H9 (cell line): ENCODE results near the gene CNTFR. TPM values are rescaled to one million over a fixed set of nuclear protein-coding genes. Genes with fewer than 3 reads are reported as not detected.

ENCODE experiments used
- DNase-seq: peaks from one replicate; pipeline ENCODE4 v3.0.0-alpha.2; 2017
- H2AFZ ChIP-seq: one replicate; pipeline ENCODE4 v1.6.1; 2013; ENCODE audit warnings: mild to moderate bottlenecking, low read length, control low read depth, moderate library complexity
- H2AK5ac ChIP-seq: 2 replicates; pipeline ENCODE4 v1.6.1; 2013; ENCODE audit warnings: low read length, control low read depth, mixed read lengths; ENCODE audit not compliant: insufficient read length
- H2BK120ac ChIP-seq: one replicate; pipeline ENCODE4 v1.6.1; 2013; ENCODE audit warnings: low read depth, mild to moderate bottlenecking, low read length, control low read depth, inconsistent platforms; ENCODE audit not compliant: poor library complexity, severe bottlenecking
- H2BK12ac ChIP-seq: 2 replicates; pipeline ENCODE4 v1.6.1; 2013; ENCODE audit warnings: low read length, control low read depth, mixed read lengths, low read depth; ENCODE audit not compliant: insufficient read length
- H2BK15ac ChIP-seq: 2 replicates; pipeline ENCODE4 v1.6.1; 2013; ENCODE audit warnings: low read depth, low read length, control low read depth
- H2BK20ac ChIP-seq: one replicate; pipeline ENCODE4 v1.6.1; 2013; ENCODE audit warnings: low read depth, mild to moderate bottlenecking, low read length, control low read depth, inconsistent platforms; ENCODE audit not compliant: poor library complexity, severe bottlenecking
- H2BK5ac ChIP-seq: 2 replicates; pipeline ENCODE4 v1.6.1; 2013; ENCODE audit warnings: low read length, control low read depth, mixed read lengths; ENCODE audit not compliant: insufficient read length
- H3K14ac ChIP-seq: 2 replicates; pipeline ENCODE4 v1.6.1; 2013; ENCODE audit warnings: low read length, control low read depth; ENCODE audit not compliant: insufficient read depth
- H3K18ac ChIP-seq: 2 replicates; pipeline ENCODE4 v1.6.1; 2013; ENCODE audit warnings: low read depth, mild to moderate bottlenecking, mixed read lengths, low read length, control low read depth; ENCODE audit not compliant: insufficient read length
- H3K23ac ChIP-seq: 2 replicates; pipeline ENCODE4 v1.6.1; 2013; ENCODE audit warnings: low read length, control low read depth, mixed read lengths, low read depth; ENCODE audit not compliant: insufficient read length
- H3K23me2 ChIP-seq: 2 replicates; pipeline ENCODE4 v1.6.1; 2013; ENCODE audit warnings: low read depth, mild to moderate bottlenecking, mixed read lengths, low read length, control low read depth; ENCODE audit not compliant: insufficient read length, poor library complexity, severe bottlenecking
- H3K27ac ChIP-seq: 2 replicates; pipeline ENCODE4 v1.5.1; 2013; ENCODE audit warnings: low read length, control low read depth, mixed read lengths, low read depth; ENCODE audit not compliant: insufficient read length
- H3K27me3 ChIP-seq: 2 replicates; pipeline ENCODE4 v1.6.1; 2013; ENCODE audit warnings: low read length, control low read depth, inconsistent platforms; ENCODE audit not compliant: insufficient read depth
- H3K4ac ChIP-seq: 2 replicates; pipeline ENCODE4 v1.6.1; 2013; ENCODE audit warnings: low read depth, mild to moderate bottlenecking, control low read depth, inconsistent platforms, low read length, moderate library complexity
- H3K4me1 ChIP-seq: 2 replicates; pipeline ENCODE4 v1.6.1; 2013; ENCODE audit warnings: low read length, control low read depth, inconsistent platforms; ENCODE audit not compliant: insufficient read depth
- H3K4me2 ChIP-seq: 2 replicates; pipeline ENCODE4 v1.6.1; 2013; ENCODE audit warnings: low read length, control low read depth, mixed read lengths; ENCODE audit not compliant: insufficient read length, insufficient read depth
- H3K56ac ChIP-seq: 2 replicates; pipeline ENCODE4 v1.6.1; 2013; ENCODE audit warnings: low read depth, mild to moderate bottlenecking, mixed read lengths, low read length, control low read depth; ENCODE audit not compliant: insufficient read length
- H3K79me1 ChIP-seq: 2 replicates; pipeline ENCODE4 v1.6.1; 2013; ENCODE audit warnings: low read depth, mild to moderate bottlenecking, moderate library complexity, low read length, control low read depth, inconsistent platforms; ENCODE audit not compliant: insufficient read depth, poor library complexity, severe bottlenecking
- H3K79me2 ChIP-seq: 2 replicates; pipeline ENCODE4 v1.6.1; 2013; ENCODE audit warnings: low read length, control low read depth, inconsistent platforms; ENCODE audit not compliant: insufficient read depth
- H3K9ac ChIP-seq: 2 replicates; pipeline ENCODE4 v1.6.1; 2013; ENCODE audit warnings: low read length, control low read depth, mixed read lengths; ENCODE audit not compliant: insufficient read length; ENCODE audit errors: extremely low read depth
- H3K9me3 ChIP-seq: one replicate; pipeline ENCODE4 v1.6.1; 2013; ENCODE audit warnings: low read depth, low read length, inconsistent platforms; ENCODE audit not compliant: control insufficient read depth
- H3T11ph ChIP-seq: one replicate; pipeline ENCODE4 v1.6.1; 2013; ENCODE audit warnings: mild to moderate bottlenecking, low read length, control low read depth, inconsistent platforms
- H4K20me1 ChIP-seq: one replicate; pipeline ENCODE4 v1.6.1; 2013; ENCODE audit not compliant: control insufficient read depth, insufficient read length, insufficient read depth
- H4K5ac ChIP-seq: 2 replicates; pipeline ENCODE4 v1.6.1; 2013; ENCODE audit warnings: low read depth, mild to moderate bottlenecking, mixed read lengths, low read length, control low read depth; ENCODE audit not compliant: insufficient read length
- H4K8ac ChIP-seq: replicated peaks from 2 replicates; pipeline ENCODE4 v1.6.1; 2013; ENCODE audit warnings: low read length, control low read depth, mixed read lengths, low read depth; ENCODE audit not compliant: insufficient read length
- H4K91ac ChIP-seq: 2 replicates; pipeline ENCODE4 v1.6.1; 2013; ENCODE audit warnings: low read depth, mild to moderate bottlenecking, moderate library complexity, mixed read lengths, low read length, control low read depth; ENCODE audit not compliant: insufficient read length
- H3K27ac Mint-ChIP-seq, 3 experiments: 2 replicates in 2 of 3; 3 replicates in 1 of 3; pipeline ENCODE4 v1.8.0; 2020 to 2021; ENCODE audit warnings: mixed read lengths in 3 of 3, mild to moderate bottlenecking in 1 of 3, moderate library complexity in 1 of 3
- H3K27me3 Mint-ChIP-seq: 2 replicates; pipeline ENCODE4 v1.8.0; 2021; ENCODE audit warnings: low read depth, mild to moderate bottlenecking, moderate library complexity, mixed read lengths
- H3K36me3 Mint-ChIP-seq, 3 experiments: 2 replicates in 2 of 3; 3 replicates in 1 of 3; pipeline ENCODE4 v1.8.0; 2020 to 2021; ENCODE audit warnings: low read depth in 3 of 3, mixed read lengths in 3 of 3; ENCODE audit not compliant: insufficient read depth in 1 of 3
- H3K4me1 Mint-ChIP-seq, 2 experiments: 2 replicates each; pipeline ENCODE4 v1.8.0; 2020; ENCODE audit warnings: mixed read lengths in 2 of 2
- H3K4me3 Mint-ChIP-seq, 2 experiments: 2 replicates in 1 of 2; 3 replicates in 1 of 2; pipeline ENCODE4 v1.8.0; 2020 to 2021; ENCODE audit warnings: mild to moderate bottlenecking in 2 of 2, mixed read lengths in 2 of 2, moderate library complexity in 1 of 2
- H3K9me3 Mint-ChIP-seq, 2 experiments: 2 replicates in 1 of 2; 3 replicates in 1 of 2; pipeline ENCODE4 v1.8.0; 2020; ENCODE audit warnings: mild to moderate bottlenecking in 2 of 2, mixed read lengths in 2 of 2, moderate library complexity in 1 of 2
- WGBS: extraction: QIAGEN DNeasy Blood & Tissue Kit; methylation state at CpG from one replicate; pipeline ENCODE4 v1.1.7; 2013; ENCODE audit warnings: missing lambda C conversion rate, low lambda C conversion rate, mixed read lengths; ENCODE audit not compliant: insufficient read length; ENCODE audit errors: extremely low coverage; 5-methylcytosine and 5-hydroxymethylcytosine counted together
- total RNA-seq: library from RNA; stranded (reverse); gene quantifications from 2 replicates; pipeline ENCODE4 v1.2.1, GENCODE V29; 2021
- TF ChIP-seq, protein P1 (sequence below): fragments of 200-600 bp; sonication (generic); conservative IDR thresholded peaks from 3 replicates; pipeline ENCODE4 v1.8.0; 2021; ENCODE audit warnings: antibody characterized with exemption, mild to moderate bottlenecking

CNTFR gene
- total RNA-seq, 1 experiment from 2014 or later, result 0.55 TPM

GRCh38 chr9:34515959-34516358, 73.6 kb downstream of the CNTFR start:
- Mint-ChIP-seq H3K4me1 (peaks cover 28 to 31% of the 10 kb centered on the region in 2 experiments), H3K9me3 (no peaks in the 10 kb centered on the region), H3K27ac (peak overlapping the region in 1 of 3 experiments; percentile 54; a peak in 3 of 7 replicates), H3K4me3 (no peak overlapping the region), H3K36me3 (no peaks in the 10 kb centered on the region), H3K27me3 (peaks cover 10% of the 10 kb centered on the region)
- Histone ChIP-seq H2AK5ac (no peak overlapping the region), H3K18ac (no peak overlapping the region), H3K23ac (no peak overlapping the region), H2BK12ac (no peak overlapping the region), H4K8ac (no peak overlapping the region), H4K91ac (no peak overlapping the region), H4K20me1 (peaks cover 4% of the 10 kb centered on the region), H3K23me2 (no peaks in the 10 kb centered on the region), H2BK15ac (no peak overlapping the region), H3T11ph (no peak overlapping the region), H3K27ac (no peak overlapping the region), H3K4me2 (no peak overlapping the region), H3K9me3 (no peaks in the 10 kb centered on the region), H3K79me1 (no peaks in the 10 kb centered on the region), H2AFZ (no peak overlapping the region), H3K79me2 (no peaks in the 10 kb centered on the region), H2BK120ac (no peak overlapping the region), H2BK20ac (no peak overlapping the region), H2BK5ac (no peak overlapping the region), H3K4me1 (peaks cover 19% of the 10 kb centered on the region; the same call in 1 of the 2 replicates), H3K4ac (no peak overlapping the region), H3K14ac (no peak overlapping the region), H4K5ac (no peak overlapping the region), H3K9ac (no peak overlapping the region), H3K27me3 (no peaks in the 10 kb centered on the region), H3K56ac (no peak overlapping the region)
- DNase-seq, result no peak
- TF ChIP-seq, protein P1, sequence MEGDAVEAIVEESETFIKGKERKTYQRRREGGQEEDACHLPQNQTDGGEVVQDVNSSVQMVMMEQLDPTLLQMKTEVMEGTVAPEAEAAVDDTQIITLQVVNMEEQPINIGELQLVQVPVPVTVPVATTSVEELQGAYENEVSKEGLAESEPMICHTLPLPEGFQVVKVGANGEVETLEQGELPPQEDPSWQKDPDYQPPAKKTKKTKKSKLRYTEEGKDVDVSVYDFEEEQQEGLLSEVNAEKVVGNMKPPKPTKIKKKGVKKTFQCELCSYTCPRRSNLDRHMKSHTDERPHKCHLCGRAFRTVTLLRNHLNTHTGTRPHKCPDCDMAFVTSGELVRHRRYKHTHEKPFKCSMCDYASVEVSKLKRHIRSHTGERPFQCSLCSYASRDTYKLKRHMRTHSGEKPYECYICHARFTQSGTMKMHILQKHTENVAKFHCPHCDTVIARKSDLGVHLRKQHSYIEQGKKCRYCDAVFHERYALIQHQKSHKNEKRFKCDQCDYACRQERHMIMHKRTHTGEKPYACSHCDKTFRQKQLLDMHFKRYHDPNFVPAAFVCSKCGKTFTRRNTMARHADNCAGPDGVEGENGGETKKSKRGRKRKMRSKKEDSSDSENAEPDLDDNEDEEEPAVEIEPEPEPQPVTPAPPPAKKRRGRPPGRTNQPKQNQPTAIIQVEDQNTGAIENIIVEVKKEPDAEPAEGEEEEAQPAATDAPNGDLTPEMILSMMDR, result no peak
- no CpG with 5 or more reads among the region's 3 CpGs for WGBS
